Endothelial cell of umbilical vein (primary cell): ENCODE measurements around the gene SLC45A2. TPM values are rescaled to one million over a fixed set of nuclear protein-coding genes. Genes with fewer than 3 reads are reported as not detected.

Experiments used
- BruUV-seq: library from RNA; stranded (reverse); fragments of 400-500 nt; replicated peaks from 2 replicates; lab custom pipeline; 2021; lab: Mats Ljungman, UMichigan
- CTCF ChIA-PET: fragments of 300-600, 350-600 bp; sonication (Branson Sonifier 250); formaldehyde crosslinking; loops from one replicate; lab custom pipeline; 2021; ENCODE audit warnings: antibody characterized with exemption, inconsistent platforms; lab: Charles Lee
- POLR2A ChIA-PET: fragments of 300-600, 350-600 bp; sonication (Branson Sonifier 250); formaldehyde crosslinking; loops from one replicate; lab custom pipeline; 2021; ENCODE audit warnings: antibody characterized with exemption, inconsistent platforms; lab: Charles Lee
- DNase-seq: peaks from one replicate; pipeline ENCODE4 v3.0.0-alpha.2; 2011; ENCODE audit warnings: low read depth, low spot score
- FAIRE-seq: peaks from 2 replicates; lab custom pipeline; 2011; peaks lifted over from hg19 to GRCh38; lab: Jason Lieb, UNC
- H2AFZ ChIP-seq: 2 replicates; pipeline ENCODE4 v1.6.0; 2012; ENCODE audit warnings: low read depth, low read length, control low read depth, inconsistent platforms
- H3K27ac ChIP-seq: 2 replicates; pipeline ENCODE4 v1.5.1; 2011; ENCODE audit warnings: low read depth, mild to moderate bottlenecking, control low read depth, low read length, moderate library complexity; ENCODE audit not compliant: insufficient read depth
- H3K27me3 ChIP-seq, 2 experiments: 2 replicates each; pipeline versions ENCODE4 v1.6.0 to v1.6.1; 2011; ENCODE audit warnings: low read length in 2 of 2, mixed read lengths in 1 of 2; ENCODE audit not compliant: control insufficient read depth in 2 of 2, insufficient read depth in 2 of 2
- H3K36me3 ChIP-seq, 2 experiments: 2 replicates in 1 of 2; 3 replicates in 1 of 2; pipeline ENCODE4 v1.5.1; 2011; ENCODE audit warnings: low read length in 2 of 2, mild to moderate bottlenecking in 1 of 2, moderate library complexity in 1 of 2; ENCODE audit not compliant: control insufficient read depth in 2 of 2, insufficient read depth in 2 of 2; ENCODE audit errors: extremely low read depth in 1 of 2
- H3K4me1 ChIP-seq: 3 replicates; pipeline ENCODE4 v1.5.1; 2011; ENCODE audit warnings: mild to moderate bottlenecking, low read length; ENCODE audit not compliant: control insufficient read depth, insufficient read depth; ENCODE audit errors: extremely low read depth
- H3K4me2 ChIP-seq: 2 replicates; pipeline ENCODE4 v1.6.1; 2011; ENCODE audit warnings: low read length, control low read depth, mixed read lengths; ENCODE audit not compliant: insufficient read depth
- H3K4me3 ChIP-seq, 3 experiments: fragments of 200-600 bp in 1 of 3; sonication (generic), shearing (Covaris generic) in 1 of 3; replicated peaks in 1 of 3; 2 replicates each; pipeline ENCODE4 v1.5.1; 2011 to 2016; ENCODE audit warnings: control low read depth in 3 of 3, low read length in 3 of 3, mild to moderate bottlenecking in 2 of 3, inconsistent platforms in 1 of 3, low read depth in 1 of 3, moderate library complexity in 1 of 3; ENCODE audit not compliant: insufficient read depth in 1 of 3
- H3K79me2 ChIP-seq: 2 replicates; pipeline ENCODE4 v1.6.0; 2012; ENCODE audit warnings: low read length, inconsistent platforms; ENCODE audit not compliant: control insufficient read depth, insufficient read depth
- H3K9ac ChIP-seq: replicated peaks from 2 replicates; pipeline ENCODE3; 2011; ENCODE audit warnings: low read length, control low read depth; ENCODE audit not compliant: insufficient read depth; ENCODE audit errors: extremely low read depth
- H3K9me1 ChIP-seq: replicated peaks from 3 replicates; pipeline ENCODE4 v1.6.0; 2011; ENCODE audit warnings: mild to moderate bottlenecking, low read length; ENCODE audit not compliant: control insufficient read depth, insufficient read depth; ENCODE audit errors: extremely low read depth
- H3K9me3 ChIP-seq: replicated peaks from 2 replicates; pipeline ENCODE4 v1.5.1; 2012; ENCODE audit warnings: low read length, inconsistent platforms; ENCODE audit not compliant: control insufficient read depth, insufficient read depth
- H4K20me1 ChIP-seq: replicated peaks from 2 replicates; pipeline ENCODE3; 2011; ENCODE audit warnings: mild to moderate bottlenecking, low read length; ENCODE audit not compliant: control insufficient read depth, insufficient read depth; ENCODE audit errors: extremely low read depth
- CTCF ChIP-seq, 2 donors: IDR thresholded peaks; 1 replicate in 1 of 2; 2 replicates in 1 of 2; pipeline ENCODE4 v1.5.1; 2011; ENCODE audit warnings: low read length in 2 of 2, mild to moderate bottlenecking in 2 of 2, moderate library complexity in 2 of 2, control low read depth in 1 of 2, inconsistent platforms in 1 of 2, low read depth in 1 of 2; ENCODE audit not compliant: insufficient read depth in 1 of 2; ENCODE audit errors: extremely low read depth in 1 of 2
- EZH2 ChIP-seq: IDR thresholded peaks from 2 replicates; pipeline ENCODE4 v1.6.1; 2012; ENCODE audit warnings: borderline replicate concordance, low read depth, mild to moderate bottlenecking, moderate library complexity, low read length, inconsistent platforms; ENCODE audit not compliant: severe bottlenecking
- FOS ChIP-seq: IDR thresholded peaks from 2 replicates; pipeline ENCODE4 v1.6.1; 2011; ENCODE audit warnings: mild to moderate bottlenecking, low read length, moderate library complexity, borderline replicate concordance; ENCODE audit not compliant: insufficient read depth
- GATA2 ChIP-seq: IDR thresholded peaks from 2 replicates; pipeline ENCODE4 v1.7.0; 2011; ENCODE audit warnings: low read depth, mild to moderate bottlenecking, moderate library complexity, mixed read lengths, low read length; ENCODE audit not compliant: insufficient read length, insufficient read depth
- JUN ChIP-seq: IDR thresholded peaks from 2 replicates; pipeline ENCODE4 v1.6.1; 2011; ENCODE audit warnings: borderline replicate concordance, low read depth; ENCODE audit not compliant: insufficient read length, insufficient read depth
- MYC ChIP-seq: IDR thresholded peaks from one replicate; pipeline ENCODE4 v1.6.1; 2011; ENCODE audit warnings: mild to moderate bottlenecking, low read depth, low read length
- POLR2A ChIP-seq: IDR thresholded peaks from 2 replicates; pipeline ENCODE4 v1.6.1; 2012; ENCODE audit warnings: low read depth, mild to moderate bottlenecking, control low read depth, low read length
- POLR2AphosphoS5 ChIP-seq: IDR thresholded peaks from 2 replicates; pipeline ENCODE4 v1.6.1; 2012; ENCODE audit warnings: low read depth, mild to moderate bottlenecking, control low read depth, low read length, moderate library complexity; ENCODE audit not compliant: insufficient read depth
- dilution Hi-C: fragments of 300-500 bp; cut with MboI; formaldehyde crosslinking; loops from one replicate; pipeline ENCODE4 v1.15.0; 2019; ENCODE audit warnings: low sequenced_read_pairs; ENCODE audit not compliant: extremely low pct_ligation_motif_present
- intact Hi-C: fragments of 100-400 bp; cut with micrococcal nuclease; formaldehyde crosslinking; loops from one replicate; pipeline ENCODE4 v1.10.0; 2022
- polyA plus RNA-seq, 4 experiments: library from polyadenylated mRNA; depleted of rRNA in 3 of 4; stranded (reverse) in 3 of 4; unstranded in 1 of 4; fragments of >200 nt; gene quantifications; 2 replicates each; pipeline versions ENCODE4 v1.2.1 to v1.2.3, GENCODE V29; 2011 to 2012; ENCODE audit warnings: missing spikeins in 1 of 4
- total RNA-seq: library from RNA; stranded (reverse); gene quantifications from 2 replicates; pipeline ENCODE4 v1.2.3, GENCODE V29; 2021
- TF ChIP-seq, protein P1 (sequence below): IDR thresholded peaks from 2 replicates; pipeline ENCODE4 v1.6.1; 2011; ENCODE audit not compliant: insufficient read depth, insufficient read length

SLC45A2 gene
- total and polyA plus RNA-seq, 2 donors (not counting 3 experiments of a cell fraction or from before 2014, with no cell fraction given), result not detected

DNA sequence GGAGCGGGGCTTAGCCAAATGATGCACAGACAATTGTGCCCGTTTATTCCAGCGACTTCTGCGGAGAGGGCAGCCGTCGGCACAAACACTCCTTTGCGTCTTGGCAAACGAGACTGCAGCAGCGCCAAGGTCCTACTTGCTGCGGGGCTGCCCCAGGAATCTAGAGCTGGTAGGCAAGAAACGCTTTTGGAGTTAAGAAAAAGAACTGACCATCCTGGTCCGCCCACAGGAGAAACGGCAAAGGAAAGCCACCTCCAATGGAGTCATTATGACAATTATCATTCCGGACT is 46.0 kb downstream of the SLC45A2 start:
- H3K9ac ChIP-seq, result no peak overlapping the region
- no peak overlapping the region for H3K27ac ChIP-seq
- intact Hi-C loops, result no loop called here
- peaks cover 42 to 49% of the 10 kb centered on the region in 2 experiments for H3K27me3 ChIP-seq
- no peaks in the 10 kb centered on the region for H3K36me3 ChIP-seq
- BruUV-seq, result no TSS peak
- CTCF ChIA-PET, result interaction anchor here (2.5 kb wide), 1 partner anchor 349 kb away, joined by 10 read pairs; no protein-coding TSS in a partner anchor
- H3K9me1 ChIP-seq, result no peaks in the 10 kb centered on the region
- H3K79me2 ChIP-seq, result no peaks in the 10 kb centered on the region
- POLR2A ChIA-PET, result no interaction called here
- no peaks in the 10 kb centered on the region for H3K9me3 ChIP-seq
- H4K20me1 ChIP-seq, result no peaks in the 10 kb centered on the region
- H3K4me1 ChIP-seq, result peaks cover 14% of the 10 kb centered on the region
- H3K4me3 ChIP-seq, result no peak overlapping the region
- no peak overlapping the region for H2AFZ ChIP-seq
- FAIRE-seq (no peak), DNase-seq (no peak)
- dilution Hi-C loops, result no loop called here
- no peak overlapping the region for H3K4me2 ChIP-seq
- no peak for TF ChIP-seq JUN

DNA sequence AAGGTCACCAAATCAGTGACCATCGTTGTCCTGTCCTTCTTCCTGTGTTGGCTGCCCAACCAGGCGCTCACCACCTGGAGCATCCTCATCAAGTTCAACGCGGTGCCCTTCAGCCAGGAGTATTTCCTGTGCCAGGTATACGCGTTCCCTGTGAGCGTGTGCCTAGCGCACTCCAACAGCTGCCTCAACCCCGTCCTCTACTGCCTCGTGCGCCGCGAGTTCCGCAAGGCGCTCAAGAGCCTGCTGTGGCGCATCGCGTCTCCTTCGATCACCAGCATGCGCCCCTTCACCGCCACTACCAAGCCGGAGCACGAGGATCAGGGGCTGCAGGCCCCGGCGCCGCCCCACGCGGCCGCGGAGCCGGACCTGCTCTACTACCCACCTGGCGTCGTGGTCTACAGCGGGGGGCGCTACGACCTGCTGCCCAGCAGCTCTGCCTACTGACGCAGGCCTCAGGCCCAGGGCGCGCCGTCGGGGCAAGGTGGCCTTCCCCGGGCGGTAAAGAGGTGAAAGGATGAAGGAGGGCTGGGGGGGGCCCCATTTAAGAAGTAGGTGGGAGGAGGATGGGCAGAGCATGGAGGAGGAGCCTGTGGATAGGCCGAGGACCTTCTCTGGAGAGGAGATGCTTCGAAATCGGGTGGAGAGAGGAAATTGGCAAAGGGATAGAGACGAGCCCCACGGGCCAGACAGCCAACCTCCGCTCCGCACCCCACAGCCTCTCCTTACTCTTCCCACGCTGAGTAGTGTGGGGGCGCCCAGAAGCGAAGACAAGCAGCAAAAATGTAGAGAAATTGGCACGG is 46.6 kb downstream of the SLC45A2 start:
- H3K4me2 ChIP-seq, result no peak overlapping the region
- H3K27me3 ChIP-seq, result peaks cover 42 to 49% of the 10 kb centered on the region in 2 experiments
- no TSS peak for BruUV-seq
- POLR2A ChIA-PET, result no interaction called here
- no peak overlapping the region for H3K9ac ChIP-seq
- no peaks in the 10 kb centered on the region for H3K79me2 ChIP-seq
- no peak overlapping the region for H2AFZ ChIP-seq
- DNase-seq, result no peak
- H3K9me3 ChIP-seq, result no peaks in the 10 kb centered on the region
- H4K20me1 ChIP-seq, result no peaks in the 10 kb centered on the region
- no peaks in the 10 kb centered on the region for H3K9me1 ChIP-seq
- peaks cover 14% of the 10 kb centered on the region for H3K4me1 ChIP-seq
- intact Hi-C loops (no loop called here), dilution Hi-C loops (no loop called here)
- H3K36me3 ChIP-seq, result no peaks in the 10 kb centered on the region
- TF ChIP-seq FOS (no peak), GATA2 (no peak), POLR2A (no peak), MYC (no peak), POLR2AphosphoS5 (no peak), EZH2 (no peak), JUN (no peak), CTCF (IDR thresholded peaks at IDR 0.05; ENCODE audit: extremely low read depth in 1 of 2, insufficient read depth in 1 of 2, low read depth in 1 of 2, low read length in 2 of 2) (no peak)
- TF ChIP-seq, protein P1, sequence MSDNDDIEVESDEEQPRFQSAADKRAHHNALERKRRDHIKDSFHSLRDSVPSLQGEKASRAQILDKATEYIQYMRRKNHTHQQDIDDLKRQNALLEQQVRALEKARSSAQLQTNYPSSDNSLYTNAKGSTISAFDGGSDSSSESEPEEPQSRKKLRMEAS, result no peak
- CTCF ChIA-PET, result no interaction called here
- no peak overlapping the region for H3K27ac ChIP-seq
- FAIRE-seq, result no peak
- H3K4me3 ChIP-seq, result no peak overlapping the region
